PC-9 (cell line): ENCODE measurements around the gene TRAFD1.

Experiments used
- CTCF ChIP-seq: fragments of 200-600 bp; sonication (generic); conservative IDR thresholded peaks from 2 replicates; pipeline ENCODE4 v1.6.1; 2017; ENCODE audit warnings: mixed run types, antibody characterized with exemption, mild to moderate bottlenecking, moderate library complexity
- EZH2 ChIP-seq: fragments of 200-600 bp; sonication (generic); IDR thresholded peaks from 2 replicates; pipeline ENCODE4 v1.8.0; 2017; ENCODE audit warnings: antibody characterized with exemption, low read depth

- TF ChIP-seq CTCF = no peak
- TF ChIP-seq EZH2 = no peak
Measured at GRCh38 chr12:112180422-112180821, 55.1 kb downstream of the TRAFD1 start.
